K562 (cell line): ENCODE measurements around the gene NFKBIA. TPM values are rescaled to one million over a fixed set of nuclear protein-coding genes. Genes with fewer than 3 reads are reported as not detected.
A peak's percentile ranks its signal among the peaks of the same experiment; 100 is the strongest.

ENCODE experiments used
- ATAC-seq: fragments of 200-7000 bp; cut with Tn5 transposase; 3 replicates; pipeline ENCODE4 v1.9.1; 2020; ENCODE audit warnings: moderate library complexity
- BruUV-seq: library from RNA; stranded (reverse); fragments of 400-500 nt; replicated peaks from 2 replicates; lab custom pipeline; 2021; lab: Mats Ljungman, UMichigan
- CTCF ChIA-PET: fragments of 300-600 bp; formaldehyde crosslinking; extraction: SDS; loops from one replicate; lab custom pipeline; 2021; ENCODE audit warnings: low intra/inter-chr PET ratio; lab: Yijun Ruan, JAX
- POLR2A ChIA-PET: fragments of 300-600, 350-650 bp; sonication (Branson Sonifier 250); formaldehyde crosslinking; extraction: SDS; loops from one replicate; lab custom pipeline; 2021; ENCODE audit warnings: antibody characterized with exemption, inconsistent platforms; lab: Yijun Ruan, JAX
- DNase-seq, 4 experiments: peaks; one replicate each; pipeline versions ENCODE4 v3.0.0 to v3.0.0-alpha.2; 2011 to 2018; ENCODE audit warnings: low spot score in 3 of 4, mixed read lengths in 3 of 4; ENCODE audit errors: extremely low read depth in 1 of 4
- FAIRE-seq: peaks from 2 replicates; lab custom pipeline; 2011; peaks lifted over from hg19 to GRCh38; lab: Jason Lieb, UNC
- H2AFZ ChIP-seq: 2 replicates; pipeline ENCODE4 v1.6.0; 2011; ENCODE audit warnings: low read depth, low read length, control low read depth, inconsistent platforms
- H3K27ac ChIP-seq: fragments of 200-600 bp; 3 replicates; pipeline ENCODE4 v1.8.0; 2011; ENCODE audit warnings: low read depth, mild to moderate bottlenecking, control low read depth, inconsistent platforms, low read length, moderate library complexity, mixed read lengths; ENCODE audit errors: extremely low read depth
- H3K27me3 ChIP-seq, 2 experiments: fragments of 300-600 bp in 1 of 2; 2 replicates in 1 of 2; 3 replicates in 1 of 2; pipeline versions ENCODE4 v1.6.0 to v1.8.0; 2011; ENCODE audit warnings: inconsistent platforms in 2 of 2, low read length in 2 of 2, mild to moderate bottlenecking in 1 of 2, mixed read lengths in 1 of 2, moderate library complexity in 1 of 2; ENCODE audit not compliant: control insufficient read depth in 2 of 2, insufficient read depth in 2 of 2
- H3K36me3 ChIP-seq: fragments of 300-600 bp; 3 replicates; pipeline ENCODE4 v1.8.0; 2011; ENCODE audit warnings: mild to moderate bottlenecking, low read length, inconsistent platforms; ENCODE audit not compliant: control insufficient read depth, insufficient read depth
- H3K4me1 ChIP-seq, 2 experiments: fragments of 200-600 bp in 1 of 2; replicated peaks in 1 of 2; 2 replicates in 1 of 2; 3 replicates in 1 of 2; pipeline versions ENCODE4 v1.5.1 to v1.8.0; 2011; ENCODE audit warnings: inconsistent platforms in 2 of 2, low read length in 2 of 2, mild to moderate bottlenecking in 1 of 2, mixed read lengths in 1 of 2, moderate library complexity in 1 of 2; ENCODE audit not compliant: control insufficient read depth in 2 of 2, insufficient read depth in 2 of 2
- H3K4me2 ChIP-seq: 2 replicates; pipeline ENCODE4 v1.6.1; 2011; ENCODE audit warnings: low read length, control low read depth, inconsistent platforms, mixed read lengths; ENCODE audit not compliant: insufficient read depth
- H3K4me3 ChIP-seq: fragments of 200-600 bp; sonication (generic), shearing (Covaris generic); 2 replicates; pipeline ENCODE4 v1.5.1; 2016; ENCODE audit warnings: control low read depth, inconsistent platforms
- H3K79me2 ChIP-seq: fragments of 200-600 bp; 3 replicates; pipeline ENCODE4 v1.8.0; 2011; ENCODE audit warnings: low read length, inconsistent platforms; ENCODE audit not compliant: control insufficient read depth, insufficient read depth
- H3K9ac ChIP-seq, 2 experiments: 2 replicates each; pipeline versions ENCODE4 v1.6.0 to v1.6.1; 2011; ENCODE audit warnings: low read depth in 2 of 2, low read length in 2 of 2, control low read depth in 1 of 2, inconsistent platforms in 1 of 2, mild to moderate bottlenecking in 1 of 2, mixed read lengths in 1 of 2; ENCODE audit not compliant: insufficient read depth in 1 of 2
- H3K9me1 ChIP-seq: one replicate; pipeline ENCODE4 v1.6.0; 2011; ENCODE audit warnings: inconsistent platforms, mild to moderate bottlenecking, low read length, moderate library complexity; ENCODE audit not compliant: control insufficient read depth, insufficient read depth
- H3K9me3 ChIP-seq: replicated peaks from 2 replicates; pipeline ENCODE4 v1.5.1; 2011; ENCODE audit warnings: low read depth, low read length, inconsistent platforms; ENCODE audit not compliant: control insufficient read depth, insufficient read depth
- H4K20me1 ChIP-seq: replicated peaks from 2 replicates; pipeline ENCODE4 v1.6.1; 2011; ENCODE audit warnings: low read length, inconsistent platforms, mixed read lengths; ENCODE audit not compliant: control insufficient read depth, insufficient read depth
- C11orf30 ChIP-seq: fragments of 450-650 bp; IDR thresholded peaks from 2 replicates; pipeline ENCODE4 v1.6.1; 2016; ENCODE audit warnings: low read depth, mild to moderate bottlenecking
- DACH1 ChIP-seq: fragments of 450-650 bp; IDR thresholded peaks from 2 replicates; pipeline ENCODE4 v1.6.1; 2018; ENCODE audit not compliant: partially characterized antibody
- MEIS2 ChIP-seq: fragments of 450-650 bp; IDR thresholded peaks from 2 replicates; pipeline ENCODE4 v1.6.1; 2014; ENCODE audit warnings: mild to moderate bottlenecking; ENCODE audit not compliant: partially characterized antibody
- MYBL2 ChIP-seq, 2 experiments: fragments of 450-650 bp in 1 of 2; sonication (generic) in 1 of 2; formaldehyde crosslinking in 1 of 2; IDR thresholded peaks; 2 replicates each; pipeline versions ENCODE4 v1.6.1 to v1.8.1; 2017 to 2022; ENCODE audit warnings: borderline replicate concordance in 1 of 2, inconsistent platforms in 1 of 2, low read depth in 1 of 2, mild to moderate bottlenecking in 1 of 2, missing genetic modification reagents in 1 of 2, moderate library complexity in 1 of 2
- NFE2 ChIP-seq: IDR thresholded peaks from 2 replicates; pipeline ENCODE4 v1.6.1; 2014; ENCODE audit warnings: antibody characterized with exemption, low read depth
- PBX2 ChIP-seq, 2 experiments: IDR thresholded peaks in 1 of 2; conservative IDR thresholded peaks in 1 of 2; 2 replicates each; pipeline ENCODE4 v1.6.1; 2016; ENCODE audit warnings: low read depth in 2 of 2, mild to moderate bottlenecking in 1 of 2, missing compliant biosample characterization in 1 of 2, missing genetic modification characterization in 1 of 2, moderate library complexity in 1 of 2
- SAFB2 ChIP-seq: fragments of 200-400 bp; formaldehyde crosslinking; IDR thresholded peaks from 2 replicates; pipeline ENCODE4 v1.6.1; 2018; ENCODE audit warnings: borderline replicate concordance, low read length, low read depth, moderate library complexity; ENCODE audit not compliant: severe bottlenecking
- SPI1 ChIP-seq: IDR thresholded peaks from 2 replicates; pipeline ENCODE4 v1.6.1; 2011; ENCODE audit warnings: low read depth, low read length, control low read depth, borderline replicate concordance
- SRSF9 ChIP-seq: fragments of 200-400 bp; formaldehyde crosslinking; IDR thresholded peaks from 2 replicates; pipeline ENCODE4 v1.6.1; 2017; ENCODE audit warnings: low read depth, low read length, borderline replicate concordance
- ZBTB34 ChIP-seq: fragments of 250-450 bp; sonication (Bioruptor Pico); IDR thresholded peaks from 2 replicates; pipeline ENCODE4 v1.8.0; 2021; ENCODE audit warnings: mild to moderate bottlenecking, moderate library complexity
- ZBTB7A ChIP-seq: IDR thresholded peaks from 2 replicates; pipeline ENCODE4 v1.6.1; 2011; ENCODE audit warnings: low read depth, mild to moderate bottlenecking, low read length, moderate library complexity, borderline replicate concordance; ENCODE audit not compliant: control insufficient read depth
- ZNF175 ChIP-seq: fragments of 200-800 bp; sonication (Bioruptor generic); IDR thresholded peaks from 2 replicates; pipeline ENCODE4 v1.6.1; 2016; ENCODE audit warnings: low read depth, mild to moderate bottlenecking, missing genetic modification characterization, missing compliant biosample characterization
- ZNF354B ChIP-seq: fragments of 250-450 bp; sonication (Bioruptor Pico); IDR thresholded peaks from 2 replicates; pipeline ENCODE4 v1.4.0; 2020
- ZNF785 ChIP-seq: fragments of 250-450 bp; sonication (Bioruptor Pico); IDR thresholded peaks from 2 replicates; pipeline ENCODE4 v1.4.0; 2020; ENCODE audit warnings: mild to moderate bottlenecking
- WGBS: fragments of 100-300 bp; shearing (Covaris generic); methylation state at CpG from one replicate; pipeline ENCODE4 v1.1.6; 2016; ENCODE audit warnings: low coverage, mixed read lengths; ENCODE audit not compliant: insufficient coverage; ENCODE audit errors: missing lambda C conversion rate; 5-methylcytosine and 5-hydroxymethylcytosine counted together
- in situ Hi-C: fragments of 300-500 bp; cut with MboI; formaldehyde crosslinking; loops from 4 replicates; pipeline ENCODE4 v1.15.0; 2018; ENCODE audit warnings: inconsistent platforms, mixed read lengths
- intact Hi-C: fragments of 100-400 bp; cut with micrococcal nuclease; formaldehyde crosslinking; loops from 2 replicates; pipeline ENCODE4 v1.14.2; 2022
- polyA plus RNA-seq, 8 experiments: library from polyadenylated mRNA; depleted of rRNA in 4 of 8; stranded (reverse) in 5 of 8; unstranded in 3 of 8; fragments of >200 nt; fragmentation: Nextera tagmentation in 2 of 8; fragmentation: Illumina TruSeq in 1 of 8; extraction: Ambion mirVana in 2 of 8; extraction: Trizol in 1 of 8; gene quantifications; 2 replicates each; pipeline versions ENCODE4 v1.2.1 to v1.2.3, GENCODE V29; 2011 to 2014; ENCODE audit warnings: inconsistent platforms in 1 of 8, missing spikeins in 1 of 8
- total RNA-seq, 7 experiments: library from RNA; depleted of rRNA in 6 of 7; stranded (reverse); fragments of >200 nt in 6 of 7; fragmentation: Illumina TruSeq in 2 of 7; extraction: Trizol in 2 of 7; gene quantifications; 2 replicates each; pipeline versions ENCODE4 v1.2.1 to v1.2.3, GENCODE V29; 2011 to 2021; ENCODE audit warnings: low replicate concordance in 1 of 7
- TF ChIP-seq, protein P1 (sequence below): fragments of 250-450 bp; sonication (Bioruptor Pico); IDR thresholded peaks from 2 replicates; pipeline ENCODE4 v1.4.0; 2020; ENCODE audit warnings: borderline replicate concordance

NFKBIA gene
- total and polyA plus RNA-seq, 9 of the 15 experiments (the other 6 are each of a cell fraction or from before 2014, with no cell fraction given): 6.9 to 31.8 (median 18.2) TPM

GRCh38 chr14:35398071-35398584 is 6.4 kb downstream of the NFKBIA start:
- no peak overlapping the region for H3K9ac ChIP-seq
- no peak for TF ChIP-seq ZNF175 (CRISPR knock-in tag)
- TF ChIP-seq MYBL2 (IDR thresholded peaks at IDR 0.05; ENCODE audit: low read depth): no peak
- no peak for TF ChIP-seq MYBL2 (CRISPR knock-in tag; IDR thresholded peaks at IDR 0.05; ENCODE audit: borderline replicate concordance)
- TF ChIP-seq ZNF785: no peak
- no peak for TF ChIP-seq NFE2
- TF ChIP-seq SAFB2: no peak
- no peak for TF ChIP-seq PBX2 (CRISPR knock-in tag; IDR thresholded peaks at IDR 0.05; ENCODE audit: low read depth)
- TF ChIP-seq PBX2 (tag; conservative IDR thresholded peaks at IDR 0.05; ENCODE audit: low read depth): peak; percentile 25; the same call in 1 of the 2 replicates
- TF ChIP-seq SPI1: peak; percentile 88
- peak; percentile 58 for TF ChIP-seq MEIS2
- TF ChIP-seq C11orf30: 0 out of 2 replicates have a peak, but pooled peaks have one; percentile 11
- no peak for TF ChIP-seq ZBTB34
- no peak for TF ChIP-seq ZBTB7A
- TF ChIP-seq ZNF354B (CRISPR knock-in tag): no peak
- TF ChIP-seq, protein P1, sequence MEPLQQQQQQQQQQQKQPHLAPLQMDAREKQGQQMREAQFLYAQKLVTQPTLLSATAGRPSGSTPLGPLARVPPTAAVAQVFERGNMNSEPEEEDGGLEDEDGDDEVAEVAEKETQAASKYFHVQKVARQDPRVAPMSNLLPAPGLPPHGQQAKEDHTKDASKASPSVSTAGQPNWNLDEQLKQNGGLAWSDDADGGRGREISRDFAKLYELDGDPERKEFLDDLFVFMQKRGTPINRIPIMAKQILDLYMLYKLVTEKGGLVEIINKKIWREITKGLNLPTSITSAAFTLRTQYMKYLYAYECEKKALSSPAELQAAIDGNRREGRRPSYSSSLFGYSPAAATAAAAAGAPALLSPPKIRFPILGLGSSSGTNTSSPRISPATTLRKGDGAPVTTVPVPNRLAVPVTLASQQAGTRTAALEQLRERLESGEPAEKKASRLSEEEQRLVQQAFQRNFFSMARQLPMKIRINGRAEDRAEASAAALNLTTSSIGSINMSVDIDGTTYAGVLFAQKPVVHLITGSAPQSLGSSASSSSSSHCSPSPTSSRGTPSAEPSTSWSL (CRISPR knock-in tag): no peak
- no peak for TF ChIP-seq DACH1
- TF ChIP-seq SRSF9: no peak

More at GRCh38 chr14:35398071-35398584, 6.4 kb downstream of the NFKBIA start:
- BruUV-seq: no TSS peak
- no peak for FAIRE-seq
- Histone ChIP-seq H3K9me3 (no peaks in the 10 kb centered on the region), H3K36me3 (peaks cover 33% of the 10 kb centered on the region), H3K4me1 (peaks cover 13 to 21% of the 10 kb centered on the region in 2 experiments; a peak in 4 of 5 replicates), H3K4me2 (no peak overlapping the region), H3K4me3 (no peak overlapping the region), H3K27ac (no peak overlapping the region), H4K20me1 (no peaks in the 10 kb centered on the region), H3K79me2 (peaks cover 21% of the 10 kb centered on the region), H2AFZ (peak overlapping the region; percentile 40; the same call in 1 of the 2 replicates), H3K27me3 (no peaks in the 10 kb centered on the region), H3K9me1 (no peaks in the 10 kb centered on the region)
- in situ Hi-C loops: no loop called here
- POLR2A ChIA-PET: interaction anchor here (0.5 to 0.6 kb wide), 2 partner anchors 41 to 901 kb away, joined by 3 read pairs; no protein-coding TSS in a partner anchor
- intact Hi-C loops: no loop called here
- CTCF ChIA-PET: interaction anchor here (0.6 kb wide), 1 partner anchor 227 kb away, joined by 3 read pairs; no protein-coding TSS in a partner anchor
- DNase-seq: no peak
- 35% methylated on average over 2 of the region's 4 CpGs for WGBS
- no peak for ATAC-seq
